K562 (cell line): Measurements from ENCODE around the gene UBAC2. TPM values are rescaled to one million over a fixed set of nuclear protein-coding genes. Genes with fewer than 3 reads are reported as not detected.
A peak's percentile ranks its signal among the peaks of the same experiment; 100 is the strongest.

Experiments used
- ATF1 ChIP-seq, 2 experiments: fragments of 450-650 bp in 1 of 2; IDR thresholded peaks; 2 replicates each; pipeline ENCODE4 v1.6.1; 2016; ENCODE audit warnings: missing compliant biosample characterization in 1 of 2, missing genetic modification characterization in 1 of 2
- CBX2 ChIP-seq: fragments of 200-600 bp; sonication (generic); IDR thresholded peaks from one replicate; pipeline ENCODE4 v1.6.1; 2012; ENCODE audit warnings: mild to moderate bottlenecking, low read length, inconsistent platforms; ENCODE audit not compliant: insufficient read depth, poor library complexity, severe bottlenecking
- E2F5 ChIP-seq: sonication (generic); formaldehyde crosslinking; IDR thresholded peaks from 2 replicates; pipeline ENCODE4 v1.8.0; 2022; ENCODE audit warnings: mild to moderate bottlenecking, missing genetic modification reagents
- ETV5 ChIP-seq: sonication (generic); formaldehyde crosslinking; IDR thresholded peaks from 2 replicates; pipeline ENCODE4 v1.4.0; 2020; ENCODE audit warnings: low read depth, mild to moderate bottlenecking, missing genetic modification reagents
- NR2C2 ChIP-seq, 2 experiments: fragments of 200-800 bp in 1 of 2; sonication (Bioruptor generic) in 1 of 2; sonication (generic) in 1 of 2; formaldehyde crosslinking in 1 of 2; IDR thresholded peaks; 2 replicates each; pipeline versions ENCODE4 v1.6.1 to v1.8.0; 2016 to 2022; ENCODE audit warnings: mild to moderate bottlenecking in 1 of 2, missing compliant biosample characterization in 1 of 2, missing genetic modification characterization in 1 of 2, missing genetic modification reagents in 1 of 2
- OTX1 ChIP-seq: fragments of 450-650 bp; formaldehyde crosslinking; IDR thresholded peaks from 2 replicates; pipeline ENCODE4 v1.4.0; 2022; ENCODE audit warnings: mild to moderate bottlenecking
- PML ChIP-seq: IDR thresholded peaks from 2 replicates; pipeline ENCODE4 v1.6.1; 2012; ENCODE audit warnings: low read length, inconsistent platforms
- POLR2G ChIP-seq: fragments of 200-400 bp; formaldehyde crosslinking; IDR thresholded peaks from 2 replicates; pipeline ENCODE4 v1.6.1; 2017; ENCODE audit warnings: low read depth, mild to moderate bottlenecking, antibody characterized with exemption, low read length, moderate library complexity
- RBM39 ChIP-seq: fragments of 200-400 bp; formaldehyde crosslinking; optimal IDR thresholded peaks from 2 replicates; pipeline ENCODE3; 2018; ENCODE audit warnings: low read depth, low read length
- SIN3A ChIP-seq, 2 experiments: fragments of 150-350 bp in 1 of 2; IDR thresholded peaks; 2 replicates each; pipeline ENCODE4 v1.6.1; 2011 to 2016; ENCODE audit warnings: borderline replicate concordance in 2 of 2, low read depth in 2 of 2, low read length in 2 of 2, mild to moderate bottlenecking in 2 of 2, moderate library complexity in 2 of 2; ENCODE audit not compliant: control insufficient read depth in 1 of 2
- SIN3B ChIP-seq: fragments of 450-650 bp; IDR thresholded peaks from 2 replicates; pipeline ENCODE4 v1.6.1; 2017; ENCODE audit warnings: low read depth, mild to moderate bottlenecking, moderate library complexity
- THRA ChIP-seq: fragments of 450-650 bp; IDR thresholded peaks from 2 replicates; pipeline ENCODE4 v1.6.1; 2017; ENCODE audit warnings: mild to moderate bottlenecking, moderate library complexity
- THRB ChIP-seq: fragments of 450-650 bp; formaldehyde crosslinking; conservative IDR thresholded peaks from 2 replicates; pipeline ENCODE4 v1.4.0; 2022; ENCODE audit warnings: mild to moderate bottlenecking, missing genetic modification characterization
- ZBTB43 ChIP-seq: sonication (generic); formaldehyde crosslinking; IDR thresholded peaks from 2 replicates; pipeline ENCODE4 v1.8.0; 2023; ENCODE audit warnings: mild to moderate bottlenecking, missing genetic modification reagents
- ZNF316 ChIP-seq: fragments of 450-650 bp; IDR thresholded peaks from 2 replicates; pipeline ENCODE4 v1.6.1; 2016
- ZNF512 ChIP-seq: IDR thresholded peaks from 2 replicates; pipeline ENCODE4 v1.6.1; 2016; ENCODE audit warnings: missing genetic modification characterization, missing compliant biosample characterization
- polyA plus RNA-seq, 8 experiments: library from polyadenylated mRNA; depleted of rRNA in 4 of 8; stranded (reverse) in 5 of 8; unstranded in 3 of 8; fragments of >200 nt; fragmentation: Nextera tagmentation in 2 of 8; fragmentation: Illumina TruSeq in 1 of 8; extraction: Ambion mirVana in 2 of 8; extraction: Trizol in 1 of 8; gene quantifications; 2 replicates each; pipeline versions ENCODE4 v1.2.1 to v1.2.3, GENCODE V29; 2011 to 2014; ENCODE audit warnings: inconsistent platforms in 1 of 8, missing spikeins in 1 of 8
- total RNA-seq, 7 experiments: library from RNA; depleted of rRNA in 6 of 7; stranded (reverse); fragments of >200 nt in 6 of 7; fragmentation: Illumina TruSeq in 2 of 7; extraction: Trizol in 2 of 7; gene quantifications; 2 replicates each; pipeline versions ENCODE4 v1.2.1 to v1.2.3, GENCODE V29; 2011 to 2021; ENCODE audit warnings: low replicate concordance in 1 of 7

Gene UBAC2
- total and polyA plus RNA-seq, 9 of the 15 experiments (the other 6 are each of a cell fraction or from before 2014, with no cell fraction given) = 6.0 to 84.1 (median 32.3) TPM

GRCh38 chr13:99200432-99201167, at the start of gene UBAC2 (continued):
- TF ChIP-seq NR2C2 (CRISPR knock-in tag; IDR thresholded peaks at IDR 0.05) (peak; percentile 47; the same call in 1 of the 2 replicates), NR2C2 (tag; IDR thresholded peaks at IDR 0.05) (peak; percentile 51), ZBTB43 (no peak), PML (peak; percentile 79), ZNF512 (tag) (no peak), RBM39 (no peak), ATF1 (CRISPR knock-in tag; IDR thresholded peaks at IDR 0.05) (no peak), ATF1 (tag; IDR thresholded peaks at IDR 0.05) (peak; percentile 91), CBX2 (no peak), THRA (no peak), POLR2G (peak; percentile 98), OTX1 (CRISPR knock-in tag) (peak; percentile 85), E2F5 (CRISPR knock-in tag) (peak; percentile 70; the same call in 1 of the 2 replicates), THRB (0 out of 2 replicates have a peak, but pooled peaks have one; percentile 0), SIN3B (no peak), SIN3A (IDR thresholded peaks at IDR 0.05; ENCODE audit: borderline replicate concordance in 2 of 2, control insufficient read depth in 1 of 2, low read depth in 2 of 2, low read length in 2 of 2) (0 out of 4 replicates have a peak, but pooled peaks of 1 of the 2 experiments have one; percentile 0), ZNF316 (no peak), ETV5 (CRISPR knock-in tag) (peak; percentile 44; the same call in 1 of the 2 replicates)
